KMS-11 (cell line): ENCODE data around the gene GAL3ST3.

ENCODE experiments used
- H2AFZ ChIP-seq: fragments of 200-600 bp; sonication (generic); 2 replicates; pipeline ENCODE4 v1.6.1; 2016; ENCODE audit warnings: antibody characterized with exemption, mixed run types, low read depth
- H3K27ac ChIP-seq: fragments of 200-600 bp; sonication (generic); 2 replicates; pipeline ENCODE4 v1.6.1; 2016; ENCODE audit warnings: mild to moderate bottlenecking, mixed run types
- H3K27me3 ChIP-seq: fragments of 200-600 bp; sonication (generic); 2 replicates; pipeline ENCODE4 v1.6.1; 2017; ENCODE audit warnings: mild to moderate bottlenecking, low read depth, mixed run types, moderate library complexity; ENCODE audit not compliant: insufficient read depth
- H3K36me3 ChIP-seq: fragments of 200-600 bp; sonication (generic); 2 replicates; pipeline ENCODE4 v1.6.1; 2017; ENCODE audit warnings: mild to moderate bottlenecking, mixed run types; ENCODE audit not compliant: insufficient read depth
- H3K4me1 ChIP-seq: fragments of 200-600 bp; sonication (generic); 2 replicates; pipeline ENCODE4 v1.6.1; 2016; ENCODE audit warnings: mild to moderate bottlenecking, low read depth, mixed run types; ENCODE audit not compliant: poor library complexity, severe bottlenecking
- H3K4me2 ChIP-seq: fragments of 200-600 bp; sonication (generic); 2 replicates; pipeline ENCODE4 v1.7.0; 2016; ENCODE audit warnings: mild to moderate bottlenecking, mixed run types
- H3K4me3 ChIP-seq: fragments of 200-600 bp; sonication (generic); IDR thresholded peaks from 2 replicates; pipeline ENCODE4 v1.6.1; 2017; ENCODE audit warnings: low read depth, low read length, mixed read lengths; ENCODE audit not compliant: insufficient read depth
- H3K79me2 ChIP-seq: fragments of 200-600 bp; sonication (generic); 2 replicates; pipeline ENCODE4 v1.6.1; 2016; ENCODE audit warnings: low read depth, mixed run types; ENCODE audit not compliant: insufficient read depth
- H3K9ac ChIP-seq: fragments of 200-600 bp; sonication (generic); 2 replicates; pipeline ENCODE4 v1.6.1; 2016; ENCODE audit warnings: mild to moderate bottlenecking, mixed run types
- H4K20me1 ChIP-seq: fragments of 200-600 bp; sonication (generic); 2 replicates; pipeline ENCODE4 v1.6.1; 2016; ENCODE audit warnings: mild to moderate bottlenecking, mixed run types; ENCODE audit not compliant: insufficient read depth
- TF ChIP-seq, protein P1 (sequence below): fragments of 200-600 bp; sonication (generic); conservative IDR thresholded peaks from 2 replicates; pipeline ENCODE4 v1.6.1; 2017; ENCODE audit warnings: low read depth, mild to moderate bottlenecking, antibody characterized with exemption, low read length, moderate library complexity, mixed read lengths

GAL3ST3 gene

DNA sequence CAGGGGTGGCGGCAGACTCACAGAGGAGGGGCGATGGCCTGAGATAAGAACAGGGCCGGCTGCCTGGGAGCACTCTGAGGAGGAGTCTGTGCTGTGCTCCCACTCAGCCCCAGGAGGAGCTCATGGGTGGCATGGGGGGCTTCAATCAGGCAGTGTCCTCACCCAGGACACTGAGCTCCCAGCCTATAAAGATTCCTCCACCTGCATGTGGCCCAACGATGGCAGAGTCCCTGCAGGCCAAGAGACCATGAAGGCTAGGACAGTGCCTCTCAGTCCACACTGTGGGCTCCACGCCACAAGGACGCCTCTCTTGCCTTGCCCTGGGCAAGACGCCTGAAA lies 35.2 kb downstream of the GAL3ST3 start:
- H3K4me2 ChIP-seq, result no peak overlapping the region
- no peak overlapping the region for H3K4me3 ChIP-seq
- H3K36me3 ChIP-seq, result no peaks in the 10 kb centered on the region
- TF ChIP-seq, protein P1, sequence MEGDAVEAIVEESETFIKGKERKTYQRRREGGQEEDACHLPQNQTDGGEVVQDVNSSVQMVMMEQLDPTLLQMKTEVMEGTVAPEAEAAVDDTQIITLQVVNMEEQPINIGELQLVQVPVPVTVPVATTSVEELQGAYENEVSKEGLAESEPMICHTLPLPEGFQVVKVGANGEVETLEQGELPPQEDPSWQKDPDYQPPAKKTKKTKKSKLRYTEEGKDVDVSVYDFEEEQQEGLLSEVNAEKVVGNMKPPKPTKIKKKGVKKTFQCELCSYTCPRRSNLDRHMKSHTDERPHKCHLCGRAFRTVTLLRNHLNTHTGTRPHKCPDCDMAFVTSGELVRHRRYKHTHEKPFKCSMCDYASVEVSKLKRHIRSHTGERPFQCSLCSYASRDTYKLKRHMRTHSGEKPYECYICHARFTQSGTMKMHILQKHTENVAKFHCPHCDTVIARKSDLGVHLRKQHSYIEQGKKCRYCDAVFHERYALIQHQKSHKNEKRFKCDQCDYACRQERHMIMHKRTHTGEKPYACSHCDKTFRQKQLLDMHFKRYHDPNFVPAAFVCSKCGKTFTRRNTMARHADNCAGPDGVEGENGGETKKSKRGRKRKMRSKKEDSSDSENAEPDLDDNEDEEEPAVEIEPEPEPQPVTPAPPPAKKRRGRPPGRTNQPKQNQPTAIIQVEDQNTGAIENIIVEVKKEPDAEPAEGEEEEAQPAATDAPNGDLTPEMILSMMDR, result no peak
- no peak overlapping the region for H3K27ac ChIP-seq
- H2AFZ ChIP-seq, result no peak overlapping the region
- no peaks in the 10 kb centered on the region for H3K79me2 ChIP-seq
- H3K4me1 ChIP-seq, result no peaks in the 10 kb centered on the region
- H3K27me3 ChIP-seq, result no peaks in the 10 kb centered on the region
- no peaks in the 10 kb centered on the region for H4K20me1 ChIP-seq
- H3K9ac ChIP-seq, result no peak overlapping the region

DNA sequence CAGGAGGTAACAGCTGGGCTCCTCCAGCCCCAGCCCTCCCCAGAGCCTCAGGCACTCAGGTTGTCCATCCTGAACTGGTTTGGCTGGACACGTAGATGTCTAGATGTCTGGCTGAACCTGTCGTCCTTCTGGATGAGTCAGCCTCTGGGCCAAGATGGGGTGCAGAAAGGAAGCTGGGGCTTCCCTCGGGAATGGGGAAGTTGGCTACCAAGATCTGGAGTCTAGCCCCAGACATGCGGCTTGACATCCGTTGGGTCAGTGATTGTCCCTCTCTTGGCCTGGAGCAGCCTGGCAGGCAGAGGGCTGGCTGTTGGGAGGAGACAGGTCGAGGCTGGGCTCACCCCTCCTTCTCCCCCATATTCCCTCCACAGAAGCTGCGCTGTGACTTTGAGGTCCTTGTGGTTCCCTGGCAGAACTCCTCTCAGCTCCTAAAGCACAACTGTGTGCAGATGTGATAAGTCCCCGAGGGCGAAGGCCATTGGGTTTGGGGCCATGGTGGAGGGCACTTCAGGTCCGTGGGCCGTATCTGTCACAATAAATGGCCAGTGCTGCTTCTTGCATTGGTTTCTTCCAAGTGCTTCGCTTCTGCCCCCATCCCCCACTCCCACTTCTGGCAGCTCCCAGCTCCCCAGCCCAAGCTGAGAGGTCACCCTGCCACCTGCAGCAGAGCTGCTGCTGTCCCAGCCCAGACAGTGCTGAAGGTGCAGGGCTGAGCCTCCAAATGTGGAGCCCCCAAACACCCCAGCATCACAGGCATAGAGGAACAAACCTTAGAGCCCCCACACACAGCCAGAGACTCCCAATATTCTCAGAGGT lies 35.8 kb downstream of the GAL3ST3 start:
- no peaks in the 10 kb centered on the region for H3K27me3 ChIP-seq
- H3K9ac ChIP-seq, result no peak overlapping the region
- no peaks in the 10 kb centered on the region for H4K20me1 ChIP-seq
- H3K4me3 ChIP-seq, result no peak overlapping the region
- H3K27ac ChIP-seq, result no peak overlapping the region
- H2AFZ ChIP-seq, result no peak overlapping the region
- no peak overlapping the region for H3K4me2 ChIP-seq
- TF ChIP-seq, protein P1, result no peak
- peaks cover 3% of the 10 kb centered on the region for H3K4me1 ChIP-seq
- H3K36me3 ChIP-seq, result no peaks in the 10 kb centered on the region
- no peaks in the 10 kb centered on the region for H3K79me2 ChIP-seq

DNA sequence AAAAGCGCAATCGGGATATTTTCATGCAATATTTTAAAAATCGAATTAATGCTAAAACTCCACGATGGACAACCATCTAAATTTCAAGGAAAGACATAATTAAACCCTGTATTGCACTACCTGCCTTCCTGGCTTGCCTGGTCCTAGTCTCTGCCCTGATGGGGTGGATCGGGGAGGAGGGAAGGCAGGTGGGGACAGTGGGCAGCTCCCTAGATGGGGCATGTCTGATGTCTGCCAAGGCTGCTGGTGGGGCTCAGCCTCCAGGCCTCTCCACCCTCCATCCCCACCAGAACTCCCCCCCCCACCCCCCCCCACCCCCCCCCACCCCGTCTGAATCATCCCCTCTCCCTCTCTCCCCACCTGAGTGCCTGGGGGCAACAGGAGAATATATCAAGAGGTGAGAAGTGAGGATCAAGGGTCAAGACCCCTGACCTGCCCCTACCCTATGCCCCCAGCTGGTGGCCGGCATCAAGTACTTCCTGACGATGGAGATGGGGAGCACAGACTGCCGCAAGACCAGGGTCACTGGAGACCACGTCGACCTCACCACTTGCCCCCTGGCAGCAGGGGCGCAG lies 36.5 kb downstream of the GAL3ST3 start:
- Histone ChIP-seq H3K27ac (no peak overlapping the region), H4K20me1 (no peaks in the 10 kb centered on the region), H2AFZ (no peak overlapping the region), H3K79me2 (no peaks in the 10 kb centered on the region), H3K4me1 (peaks cover 7% of the 10 kb centered on the region), H3K9ac (no peak overlapping the region), H3K4me3 (no peak overlapping the region), H3K27me3 (no peaks in the 10 kb centered on the region), H3K4me2 (no peak overlapping the region), H3K36me3 (no peaks in the 10 kb centered on the region)
- TF ChIP-seq, protein P1, result no peak

DNA sequence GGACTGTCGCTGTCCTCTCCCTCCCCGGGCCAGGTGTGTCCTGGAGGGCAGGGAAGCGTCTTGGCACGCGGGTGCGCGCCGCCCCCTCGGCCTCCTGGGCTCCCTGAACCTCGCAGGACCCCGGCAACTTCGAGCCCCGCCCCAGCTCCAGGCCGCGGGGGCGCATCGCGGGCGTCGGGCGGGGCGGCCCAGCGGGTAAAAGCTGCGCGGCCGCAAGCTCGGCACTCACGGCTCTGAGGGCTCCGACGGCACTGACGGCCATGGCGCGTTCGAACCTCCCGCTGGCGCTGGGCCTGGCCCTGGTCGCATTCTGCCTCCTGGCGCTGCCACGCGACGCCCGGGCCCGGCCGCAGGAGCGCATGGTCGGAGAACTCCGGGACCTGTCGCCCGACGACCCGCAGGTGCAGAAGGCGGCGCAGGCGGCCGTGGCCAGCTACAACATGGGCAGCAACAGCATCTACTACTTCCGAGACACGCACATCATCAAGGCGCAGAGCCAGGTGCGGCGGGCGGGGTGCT lies 37.1 kb downstream of the GAL3ST3 start, which contains the start of gene CST6:
Gene CST6, plus strand, starts transcription at position 224 of the 519 bp plus-strand sequence. Its CDS starts 37 bp downstream, at position 261.
- Histone ChIP-seq H3K27ac (no peak within 1 kb of the TSS), H3K4me2 (no peak within 1 kb of the TSS), H4K20me1 (no peaks in the 10 kb centered on the region), H3K4me3 (no peak within 1 kb of the TSS), H3K9ac (no peak within 1 kb of the TSS), H3K4me1 (peaks cover 7% of the 10 kb centered on the region), H3K36me3 (no peaks in the 10 kb centered on the region), H3K27me3 (no peaks in the 10 kb centered on the region), H2AFZ (no peak within 1 kb of the TSS), H3K79me2 (no peaks in the 10 kb centered on the region)
- TF ChIP-seq, protein P1, result no peak
